SH-SY5Y (cell line): ENCODE data around the gene ANKLE2.

ENCODE experiments used
- GATA2 ChIP-seq: IDR thresholded peaks from 2 replicates; pipeline ENCODE4 v1.6.1; 2011; ENCODE audit warnings: mild to moderate bottlenecking, low read depth, low read length
- GATA3 ChIP-seq: IDR thresholded peaks from 2 replicates; pipeline ENCODE4 v1.6.1; 2011; ENCODE audit warnings: low read depth, mild to moderate bottlenecking, low read length, moderate library complexity

Gene ANKLE2

DNA sequence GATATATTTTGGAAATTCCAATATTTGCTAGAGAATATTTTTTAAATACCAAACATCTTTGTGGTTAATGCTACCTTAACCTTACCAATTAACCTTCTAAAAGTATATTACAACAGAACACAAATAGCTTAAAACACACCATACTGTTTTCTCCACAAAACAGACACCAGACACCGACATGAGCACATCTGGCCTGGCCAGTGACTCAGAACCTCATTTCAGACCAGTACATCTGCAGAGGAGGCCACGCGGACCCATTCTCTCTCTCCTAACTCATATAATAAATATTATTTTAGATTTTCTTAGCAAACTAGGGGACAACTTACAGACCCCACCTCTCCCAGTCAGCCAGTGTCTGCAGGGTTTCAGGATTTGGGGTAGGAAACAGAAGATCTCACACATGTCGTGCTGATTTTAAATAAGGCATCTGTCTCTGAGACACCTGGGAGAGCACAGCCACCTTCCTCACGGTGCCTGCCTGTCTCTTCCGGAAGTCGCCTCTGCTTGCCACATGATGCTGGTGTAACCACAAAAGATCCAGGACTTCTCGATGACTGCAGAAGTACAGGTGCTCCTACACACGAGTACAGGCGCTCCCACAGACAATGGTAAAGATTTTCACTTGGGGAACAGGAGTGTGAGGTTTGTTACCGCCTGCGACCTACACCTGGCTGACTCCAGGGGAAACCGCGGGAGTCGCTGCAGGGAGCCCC, 9.7 kb upstream of the ANKLE2 start:
- no peak for TF ChIP-seq GATA2

DNA sequence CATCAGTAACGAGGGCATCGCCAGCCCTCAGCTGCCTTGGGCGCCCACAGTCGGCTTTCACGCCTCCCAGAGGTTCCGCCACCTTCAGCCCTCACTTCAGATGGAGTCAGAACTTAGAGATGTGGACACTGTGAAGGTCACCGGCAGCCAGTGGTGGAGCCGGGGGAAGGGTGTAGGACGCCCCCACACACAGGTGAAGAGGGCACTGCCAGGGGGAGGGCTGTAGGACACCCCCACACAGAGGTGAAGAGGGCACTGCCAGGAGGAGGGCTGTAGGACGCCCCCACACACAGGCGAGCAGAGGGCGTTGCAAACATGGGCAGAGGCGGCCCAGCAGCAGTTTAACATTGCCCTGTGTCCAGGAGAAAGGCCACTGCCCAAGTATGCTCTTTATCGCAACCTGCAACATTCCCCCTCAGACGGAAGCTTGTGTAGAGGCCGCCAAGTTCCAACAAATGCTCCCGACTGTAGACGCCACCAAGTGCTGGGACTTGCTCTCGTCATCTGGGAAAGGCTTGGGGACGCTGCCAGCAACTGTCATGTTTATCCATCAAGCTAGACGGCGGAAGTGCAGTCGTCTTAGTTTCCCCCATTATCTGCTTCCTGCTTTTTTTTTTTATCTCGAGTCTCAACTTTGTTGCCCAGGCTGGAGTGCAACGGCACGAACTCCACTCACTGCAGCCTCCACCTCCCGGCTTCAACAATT, 4.9 kb upstream of the ANKLE2 start:
- TF ChIP-seq GATA2 (no peak), GATA3 (no peak)

DNA sequence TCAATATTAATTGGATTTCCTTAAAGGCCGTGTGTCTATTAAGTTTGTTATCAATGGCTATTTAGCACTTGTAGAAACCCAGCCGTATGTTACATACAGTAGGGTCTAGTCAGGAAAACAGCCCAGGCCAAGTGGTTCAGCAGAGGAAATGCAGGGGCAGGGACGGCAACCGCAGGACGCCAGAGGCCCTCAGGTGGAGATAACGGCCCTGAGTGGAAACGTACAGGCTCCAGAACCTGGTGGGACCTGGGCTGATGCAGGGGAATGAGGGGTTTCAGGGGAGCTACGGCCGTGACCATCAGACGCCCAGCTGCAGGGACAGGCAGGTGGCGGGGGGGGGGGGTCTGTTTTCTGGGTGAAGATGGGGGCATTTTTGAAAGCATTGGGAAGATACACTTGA, 3.7 kb upstream of the ANKLE2 start:
- TF ChIP-seq GATA3: no peak
- no peak for TF ChIP-seq GATA2

DNA sequence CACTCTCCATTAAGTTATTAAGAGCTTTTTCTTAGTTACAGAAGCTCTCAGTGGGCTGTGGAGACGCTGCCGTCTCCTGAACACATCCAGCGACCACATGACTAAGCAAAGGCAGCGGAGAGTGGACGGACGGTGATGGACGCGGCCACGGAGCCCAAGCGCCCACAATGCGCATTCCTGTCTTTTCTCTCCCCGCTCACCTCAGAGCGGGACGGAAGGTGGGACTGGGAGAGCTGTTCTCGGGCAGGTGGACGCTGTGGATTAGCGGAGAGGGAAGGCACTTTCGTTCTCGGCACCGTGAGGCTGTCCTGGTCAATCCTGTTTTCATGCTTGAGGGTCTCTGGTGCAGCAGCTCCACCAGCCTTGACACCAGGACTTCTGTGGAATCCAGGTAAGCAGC, 2.6 kb upstream of the ANKLE2 start:
- TF ChIP-seq GATA2: no peak
- no peak for TF ChIP-seq GATA3

DNA sequence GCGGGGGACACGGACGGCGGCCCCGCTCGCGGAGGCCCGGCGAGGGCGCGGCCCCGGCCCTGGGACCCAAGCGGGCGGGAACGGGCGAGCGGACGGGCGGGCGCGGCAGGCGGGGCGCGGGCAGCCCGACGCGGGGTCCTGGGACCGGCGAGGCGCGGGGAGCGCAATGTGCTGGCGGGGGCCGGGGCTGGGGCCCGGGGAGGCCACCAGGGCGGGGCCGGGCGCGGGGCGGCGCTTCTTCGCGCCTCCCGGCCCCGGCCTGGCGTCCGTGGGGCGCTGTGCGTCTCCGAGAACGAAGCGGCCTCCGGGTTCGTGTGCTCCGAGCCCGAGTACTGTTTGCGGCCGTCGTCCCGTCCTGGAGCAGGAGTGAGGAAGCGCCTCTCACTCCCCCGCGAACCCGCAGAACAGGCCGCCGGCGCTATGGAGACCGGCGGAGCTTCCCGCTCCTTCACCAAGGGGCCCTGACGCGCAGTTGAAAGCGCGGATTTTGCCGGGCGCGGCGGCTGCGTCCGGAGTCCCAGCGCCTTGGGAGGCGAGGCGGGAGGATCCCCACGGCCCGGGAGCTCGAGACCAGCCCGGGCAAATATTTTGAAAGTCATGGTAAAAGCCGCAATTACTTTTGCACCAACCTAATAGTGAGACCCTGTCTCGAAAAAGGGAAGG, 420 bp upstream of the ANKLE2 start:
- TF ChIP-seq GATA3 (no peak), GATA2 (no peak)

DNA sequence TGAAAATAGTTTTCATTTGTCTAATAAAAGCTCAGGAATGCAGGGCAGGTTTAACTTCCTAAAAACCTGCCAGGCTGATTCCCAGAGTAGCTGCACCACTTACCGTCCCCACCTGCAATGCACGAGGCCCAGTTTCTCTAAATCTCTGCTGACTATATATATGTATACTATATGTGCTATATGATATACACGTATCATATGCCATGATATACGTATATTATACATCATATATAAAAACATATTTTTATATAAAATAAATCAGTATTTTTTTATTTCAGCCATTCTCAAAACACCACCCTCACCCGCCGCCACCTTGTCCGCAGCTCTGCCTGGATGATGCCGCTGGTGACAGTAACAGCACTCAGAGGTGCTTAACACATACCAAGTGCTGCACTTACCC, 2.3 kb downstream of the ANKLE2 start:
- TF ChIP-seq GATA3 (no peak), GATA2 (no peak)

DNA sequence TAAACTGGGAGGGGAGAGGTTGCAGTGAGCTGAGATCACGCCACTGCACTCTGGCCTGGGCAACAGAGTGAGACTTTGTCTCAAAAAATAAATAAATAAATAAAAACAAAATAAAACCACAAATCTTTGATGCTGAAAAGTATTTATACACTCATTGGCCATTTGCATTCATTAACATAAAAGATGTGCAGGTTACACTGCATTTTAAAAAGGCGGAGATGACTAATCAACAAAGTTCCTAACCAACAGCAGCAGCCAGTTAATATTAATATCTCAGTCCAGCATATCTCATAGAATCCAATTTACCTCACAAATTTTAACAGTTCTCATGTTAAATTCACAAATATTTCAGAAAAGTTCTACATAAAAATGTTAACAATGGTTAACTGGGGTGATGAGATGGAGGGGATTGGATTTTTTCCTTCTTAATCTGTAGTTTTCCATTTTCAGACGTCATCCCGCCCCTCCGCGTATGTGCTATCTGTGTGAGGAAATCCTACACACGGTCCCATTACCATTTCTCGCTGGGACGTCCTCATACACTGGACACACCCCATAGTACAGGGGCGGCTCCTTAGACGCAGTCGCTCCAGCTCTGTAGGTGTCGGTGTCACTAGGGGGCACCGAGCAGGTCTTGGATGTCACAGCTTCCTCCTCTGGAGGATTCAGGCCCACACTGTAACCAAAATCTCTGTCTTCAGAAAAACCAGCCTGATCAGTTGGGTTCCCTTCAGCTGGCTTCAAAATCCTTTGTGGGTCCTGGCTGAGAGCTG, 7.3 kb downstream of the ANKLE2 start:
- TF ChIP-seq GATA3: no peak
- no peak for TF ChIP-seq GATA2

DNA sequence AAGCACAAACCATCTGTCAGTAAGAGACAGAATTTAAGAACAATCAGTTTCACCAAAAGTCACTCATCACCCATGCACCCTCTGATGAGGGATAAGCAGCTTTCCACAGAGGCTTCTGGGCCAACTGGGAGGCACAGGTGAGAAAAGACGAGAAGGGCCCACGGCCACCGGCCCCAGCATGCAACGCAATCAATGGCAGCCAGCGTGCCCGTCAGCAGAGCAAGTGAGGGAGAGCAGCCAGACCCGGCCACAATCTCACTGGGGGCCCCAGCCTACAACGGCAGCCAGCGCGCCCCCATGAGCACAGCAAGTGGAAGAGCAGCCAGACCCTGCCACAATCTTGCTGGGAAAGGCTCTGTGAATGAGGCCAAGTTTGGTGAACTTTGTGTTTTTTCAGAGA, 13.3 kb downstream of the ANKLE2 start:
- TF ChIP-seq GATA2: no peak
- TF ChIP-seq GATA3: no peak

DNA sequence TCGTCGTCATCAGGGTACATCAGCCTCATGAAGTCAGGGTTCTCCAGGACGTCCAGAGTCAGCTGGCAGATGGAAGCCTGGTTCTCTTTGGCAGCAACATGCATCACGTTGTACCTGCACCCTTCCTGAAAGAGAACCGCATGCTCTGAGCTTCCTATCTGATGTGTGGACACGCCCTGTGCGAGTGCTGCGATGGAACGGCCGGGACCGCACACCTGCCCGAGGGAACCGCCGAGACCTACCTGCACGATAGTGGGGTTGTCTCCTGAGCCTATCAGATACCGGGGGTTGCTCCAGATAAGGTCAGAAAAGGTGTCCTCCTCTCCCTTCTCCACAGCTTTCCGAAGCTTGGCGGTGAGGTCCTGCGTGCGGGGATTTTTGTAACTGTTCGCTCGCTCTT, 13.7 kb downstream of the ANKLE2 start:
- TF ChIP-seq GATA3: no peak

DNA sequence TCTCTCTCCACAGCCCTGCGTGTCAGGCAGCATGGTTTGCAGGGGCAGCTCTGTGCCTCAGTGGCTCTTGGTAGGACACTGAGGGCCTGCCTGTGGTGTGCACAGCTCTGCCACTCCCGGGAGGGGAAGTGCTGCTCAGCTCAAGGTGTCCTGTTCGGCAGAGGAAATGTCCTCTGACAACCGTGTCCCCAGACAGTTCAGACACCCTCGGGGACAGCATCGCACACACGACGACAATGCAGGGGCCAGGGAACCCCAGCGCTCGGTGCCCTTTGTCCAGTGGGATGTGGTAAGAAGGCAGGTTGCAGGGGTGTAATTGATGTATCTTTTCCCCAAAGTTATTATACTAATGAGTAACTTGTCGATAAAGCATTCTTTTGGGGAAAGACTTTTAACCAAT, 14.2 kb downstream of the ANKLE2 start:
- TF ChIP-seq GATA2 (no peak), GATA3 (no peak)

DNA sequence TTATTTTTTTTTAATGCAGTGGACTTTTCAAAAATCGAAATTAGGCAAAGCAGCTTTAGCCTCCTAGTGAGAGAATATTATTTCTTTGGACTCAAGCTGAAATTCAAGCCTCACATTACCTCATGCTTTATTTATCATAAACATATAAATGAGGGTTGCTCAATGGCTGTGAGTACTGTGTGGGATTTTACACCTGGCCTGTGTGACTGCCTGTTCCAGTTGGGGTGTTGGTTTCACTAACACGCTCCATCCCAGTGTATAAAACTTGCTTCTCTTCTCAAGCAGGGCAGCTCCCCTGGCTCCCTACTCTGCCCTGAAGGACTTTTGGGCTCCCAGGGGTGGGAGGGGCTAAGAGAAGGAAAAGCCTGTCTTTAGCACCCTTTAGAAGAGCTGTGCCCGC, 15.0 kb downstream of the ANKLE2 start:
- TF ChIP-seq GATA2 (no peak), GATA3 (no peak)

DNA sequence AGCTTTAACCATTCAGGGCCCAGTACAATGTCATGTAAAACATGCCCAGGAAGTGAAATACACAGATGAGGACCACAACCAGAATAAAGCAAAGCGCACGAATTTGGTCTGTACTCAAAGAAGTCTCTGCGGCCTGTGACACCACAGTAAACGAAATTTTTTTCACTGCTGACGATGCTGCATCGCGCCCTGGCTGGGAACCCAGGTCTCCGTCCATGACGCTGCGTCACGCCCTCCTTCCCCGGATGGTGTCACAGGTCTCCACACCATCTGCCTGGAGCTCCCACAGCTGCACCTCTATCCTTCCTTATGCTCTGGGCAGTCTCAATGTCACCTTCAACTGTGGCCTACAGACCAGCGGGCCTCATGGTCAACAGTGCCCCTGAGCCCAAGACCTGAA, 17.8 kb downstream of the ANKLE2 start:
- TF ChIP-seq GATA3 (no peak), GATA2 (no peak)

DNA sequence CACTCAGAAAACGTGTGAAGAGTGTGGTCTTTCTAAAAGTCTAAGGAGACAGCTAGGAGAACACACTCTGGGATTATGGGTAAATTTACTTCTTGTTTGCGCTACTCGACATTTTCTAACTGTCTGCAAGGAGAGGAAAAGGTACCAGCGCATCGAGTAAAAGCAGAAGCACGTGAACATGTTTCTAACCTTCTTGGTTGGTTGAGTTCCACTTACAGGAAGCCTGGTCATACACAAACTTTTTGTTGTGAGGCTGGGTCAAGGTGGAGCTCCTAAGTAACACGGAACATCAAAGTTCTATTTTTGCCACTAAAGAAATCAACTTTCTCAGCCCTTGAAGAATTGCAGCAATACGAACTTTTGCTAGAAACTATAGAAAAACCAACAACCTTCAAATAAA, 20.0 kb downstream of the ANKLE2 start:
- no peak for TF ChIP-seq GATA3
- TF ChIP-seq GATA2: no peak

DNA sequence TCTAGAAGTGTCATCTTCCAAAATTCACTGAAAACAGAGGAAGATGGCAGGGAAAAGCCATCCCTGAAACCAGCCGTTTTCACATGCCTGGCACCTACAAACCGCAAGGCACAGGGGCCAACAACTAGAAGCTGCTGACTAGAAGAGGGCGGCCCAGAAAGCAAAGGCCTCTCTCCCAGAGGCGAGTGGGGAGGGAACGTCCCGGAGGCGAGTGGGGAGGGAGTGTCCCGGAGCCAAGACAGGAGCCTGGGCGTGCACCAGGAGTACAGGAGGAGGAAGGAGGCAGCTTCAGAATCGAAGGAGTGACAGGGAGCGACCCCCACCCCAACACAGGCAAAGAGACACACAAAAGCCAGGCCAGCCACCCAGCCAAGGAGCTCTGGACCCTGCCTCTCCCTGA, 21.0 kb downstream of the ANKLE2 start:
- TF ChIP-seq GATA3: no peak
- TF ChIP-seq GATA2: no peak

DNA sequence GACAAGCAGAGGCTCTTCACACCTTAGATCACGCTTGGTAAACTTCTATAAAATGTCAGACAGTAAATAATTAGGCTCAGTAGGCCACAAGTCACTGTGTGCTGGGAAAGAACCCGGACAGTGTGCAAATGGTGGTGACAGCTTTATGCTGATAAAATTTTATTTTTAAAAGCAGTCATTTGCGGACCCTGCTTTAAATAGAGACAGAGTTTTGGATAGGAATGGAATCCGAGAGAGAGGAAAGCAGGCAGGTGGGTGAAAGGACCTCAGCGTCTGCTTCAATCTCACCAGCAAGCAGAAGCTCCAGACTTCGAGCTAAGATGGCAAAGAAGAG, 21.4 kb downstream of the ANKLE2 start:
- TF ChIP-seq GATA3 (no peak), GATA2 (no peak)
